Breast epithelium (tissue), 3 donors: Measurements from ENCODE around the gene NODAL.

ENCODE experiments used
- CTCF ChIP-seq, 3 donors: fragments of 450-650 bp; IDR thresholded peaks; one replicate each; pipeline ENCODE4 v1.5.1; 2016 to 2017; ENCODE audit warnings: antibody characterized with exemption in 3 of 3, mild to moderate bottlenecking in 3 of 3, moderate library complexity in 3 of 3
- POLR2A ChIP-seq: fragments of 450-650 bp; IDR thresholded peaks from one replicate; pipeline ENCODE4 v1.6.1; 2016; ENCODE audit warnings: antibody characterized with exemption, mild to moderate bottlenecking, moderate library complexity
- POLR2AphosphoS5 ChIP-seq, 3 donors: sonication (generic); formaldehyde crosslinking; IDR thresholded peaks; one replicate each; pipeline ENCODE4 v1.6.1; 2017; ENCODE audit warnings: antibody characterized with exemption in 3 of 3

DNA sequence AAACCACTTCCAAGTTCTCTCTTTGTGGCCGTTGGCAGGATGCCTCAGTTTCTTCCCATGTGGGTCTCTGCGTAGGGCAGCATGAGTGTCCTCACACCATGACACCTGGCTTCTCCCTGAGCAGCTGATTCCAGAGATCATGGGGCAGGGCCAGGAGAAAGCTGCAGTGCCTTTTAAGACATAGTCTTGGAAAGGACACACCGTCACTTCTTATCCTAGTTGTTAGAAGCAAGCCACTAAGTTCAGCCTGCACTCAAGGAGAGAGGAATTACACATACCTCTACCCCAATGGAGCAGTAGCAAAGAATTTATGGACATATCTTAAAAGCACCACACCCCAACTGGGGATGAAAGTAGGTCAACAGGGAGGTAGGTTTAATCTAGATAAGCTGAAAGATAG lies 16.4 kb downstream of the NODAL start:
- TF ChIP-seq CTCF (IDR thresholded peaks at IDR 0.05) = no peak
- TF ChIP-seq POLR2A = no peak
- TF ChIP-seq POLR2AphosphoS5 (IDR thresholded peaks at IDR 0.05) = no peak
